ENCODE results near the gene UBC. TPM values are rescaled to one million over a fixed set of nuclear protein-coding genes. Genes with fewer than 3 reads are reported as not detected.

UBC gene
- total RNA-seq, 1 donor, result 1,904 TPM

DNA sequence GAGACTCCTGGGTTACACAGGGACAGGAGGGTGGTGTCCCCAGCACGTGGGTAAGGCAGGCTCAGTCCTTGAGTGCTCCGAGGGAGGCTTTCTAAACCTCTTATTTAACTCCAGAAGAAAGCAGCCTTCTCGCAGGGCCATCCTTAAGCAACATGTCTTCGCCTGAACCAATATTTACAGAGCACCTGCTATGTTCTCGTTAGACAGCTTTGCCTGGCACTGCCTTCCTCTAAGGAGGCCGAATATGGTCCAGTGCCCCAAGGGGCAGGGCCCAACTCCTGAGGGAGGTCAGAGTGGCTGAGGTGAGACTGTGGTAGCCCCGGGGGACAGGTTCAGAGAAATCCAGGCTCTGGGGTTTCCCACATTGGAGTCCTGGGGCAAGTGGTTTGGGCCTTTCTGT, 48.7 kb downstream of the UBC start:
- Histone ChIP-seq H4K20me1 (ENCODE audit: insufficient read depth, low read length) (no peaks in the 10 kb centered on the region), H3K27ac (ENCODE audit: low read depth, low read length) (no peak overlapping the region), H2AFZ (ENCODE audit: low read length) (no peak overlapping the region), H3K9me3 (ENCODE audit: low read depth, low read length) (no peaks in the 10 kb centered on the region), H3K4me3 (ENCODE audit: insufficient read depth, low read length) (no peak overlapping the region), H3K27me3 (ENCODE audit: insufficient read depth, low read length) (no peaks in the 10 kb centered on the region), H3K36me3 (ENCODE audit: insufficient read depth, low read length) (no peaks in the 10 kb centered on the region), H3K4me1 (ENCODE audit: insufficient read depth, low read length) (peaks cover 20% of the 10 kb centered on the region), H3K79me2 (ENCODE audit: insufficient read depth, low read length) (no peaks in the 10 kb centered on the region), H3K4me2 (ENCODE audit: insufficient read depth, low read length) (no peak overlapping the region)
- DNase-seq (ENCODE audit: insufficient read length, low spot score, missing footprints), result no peak
- TF ChIP-seq, protein P1, sequence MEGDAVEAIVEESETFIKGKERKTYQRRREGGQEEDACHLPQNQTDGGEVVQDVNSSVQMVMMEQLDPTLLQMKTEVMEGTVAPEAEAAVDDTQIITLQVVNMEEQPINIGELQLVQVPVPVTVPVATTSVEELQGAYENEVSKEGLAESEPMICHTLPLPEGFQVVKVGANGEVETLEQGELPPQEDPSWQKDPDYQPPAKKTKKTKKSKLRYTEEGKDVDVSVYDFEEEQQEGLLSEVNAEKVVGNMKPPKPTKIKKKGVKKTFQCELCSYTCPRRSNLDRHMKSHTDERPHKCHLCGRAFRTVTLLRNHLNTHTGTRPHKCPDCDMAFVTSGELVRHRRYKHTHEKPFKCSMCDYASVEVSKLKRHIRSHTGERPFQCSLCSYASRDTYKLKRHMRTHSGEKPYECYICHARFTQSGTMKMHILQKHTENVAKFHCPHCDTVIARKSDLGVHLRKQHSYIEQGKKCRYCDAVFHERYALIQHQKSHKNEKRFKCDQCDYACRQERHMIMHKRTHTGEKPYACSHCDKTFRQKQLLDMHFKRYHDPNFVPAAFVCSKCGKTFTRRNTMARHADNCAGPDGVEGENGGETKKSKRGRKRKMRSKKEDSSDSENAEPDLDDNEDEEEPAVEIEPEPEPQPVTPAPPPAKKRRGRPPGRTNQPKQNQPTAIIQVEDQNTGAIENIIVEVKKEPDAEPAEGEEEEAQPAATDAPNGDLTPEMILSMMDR (IDR thresholded peaks at IDR 0.05; ENCODE audit: extremely low read depth, low read depth, low read length), result no peak

DNA sequence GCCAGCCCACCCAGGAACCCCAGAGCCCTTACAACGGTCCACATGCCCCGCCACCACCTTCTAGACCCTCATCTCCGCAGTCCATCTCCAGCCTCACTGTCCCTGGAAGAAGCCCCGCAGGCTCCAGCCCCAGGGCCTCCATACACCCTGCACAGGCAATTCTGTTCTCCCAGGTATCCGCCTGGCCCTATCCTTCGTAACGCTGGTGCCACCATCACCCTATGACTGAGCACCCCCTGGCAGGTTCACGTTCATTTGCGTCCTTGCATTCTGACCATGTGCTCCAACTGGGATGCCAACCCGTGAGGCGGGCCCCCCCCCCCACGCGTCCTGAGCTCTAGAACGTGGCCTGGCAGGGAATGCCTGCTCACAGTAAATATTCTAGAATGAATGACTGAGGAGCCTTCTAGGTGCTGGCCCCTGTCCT, 50.1 kb downstream of the UBC start:
- H2AFZ ChIP-seq (ENCODE audit: low read length), result peak overlapping the region; percentile 93
- peak; percentile 3 for DNase-seq (ENCODE audit: insufficient read length, low spot score, missing footprints)
- H3K27me3 ChIP-seq (ENCODE audit: insufficient read depth, low read length), result no peaks in the 10 kb centered on the region
- H3K79me2 ChIP-seq (ENCODE audit: insufficient read depth, low read length), result no peaks in the 10 kb centered on the region
- H3K9me3 ChIP-seq (ENCODE audit: low read depth, low read length), result no peaks in the 10 kb centered on the region
- H3K4me1 ChIP-seq (ENCODE audit: insufficient read depth, low read length), result peaks cover 20% of the 10 kb centered on the region
- H3K4me3 ChIP-seq (ENCODE audit: insufficient read depth, low read length), result peak overlapping the region; percentile 82
- TF ChIP-seq, protein P1 (IDR thresholded peaks at IDR 0.05; ENCODE audit: extremely low read depth, low read depth, low read length), result no peak
- no peaks in the 10 kb centered on the region for H4K20me1 ChIP-seq (ENCODE audit: insufficient read depth, low read length)
- H3K4me2 ChIP-seq (ENCODE audit: insufficient read depth, low read length), result peak overlapping the region; percentile 90
- no peaks in the 10 kb centered on the region for H3K36me3 ChIP-seq (ENCODE audit: insufficient read depth, low read length)
- peak overlapping the region; percentile 48 for H3K27ac ChIP-seq (ENCODE audit: low read depth, low read length)

DNA sequence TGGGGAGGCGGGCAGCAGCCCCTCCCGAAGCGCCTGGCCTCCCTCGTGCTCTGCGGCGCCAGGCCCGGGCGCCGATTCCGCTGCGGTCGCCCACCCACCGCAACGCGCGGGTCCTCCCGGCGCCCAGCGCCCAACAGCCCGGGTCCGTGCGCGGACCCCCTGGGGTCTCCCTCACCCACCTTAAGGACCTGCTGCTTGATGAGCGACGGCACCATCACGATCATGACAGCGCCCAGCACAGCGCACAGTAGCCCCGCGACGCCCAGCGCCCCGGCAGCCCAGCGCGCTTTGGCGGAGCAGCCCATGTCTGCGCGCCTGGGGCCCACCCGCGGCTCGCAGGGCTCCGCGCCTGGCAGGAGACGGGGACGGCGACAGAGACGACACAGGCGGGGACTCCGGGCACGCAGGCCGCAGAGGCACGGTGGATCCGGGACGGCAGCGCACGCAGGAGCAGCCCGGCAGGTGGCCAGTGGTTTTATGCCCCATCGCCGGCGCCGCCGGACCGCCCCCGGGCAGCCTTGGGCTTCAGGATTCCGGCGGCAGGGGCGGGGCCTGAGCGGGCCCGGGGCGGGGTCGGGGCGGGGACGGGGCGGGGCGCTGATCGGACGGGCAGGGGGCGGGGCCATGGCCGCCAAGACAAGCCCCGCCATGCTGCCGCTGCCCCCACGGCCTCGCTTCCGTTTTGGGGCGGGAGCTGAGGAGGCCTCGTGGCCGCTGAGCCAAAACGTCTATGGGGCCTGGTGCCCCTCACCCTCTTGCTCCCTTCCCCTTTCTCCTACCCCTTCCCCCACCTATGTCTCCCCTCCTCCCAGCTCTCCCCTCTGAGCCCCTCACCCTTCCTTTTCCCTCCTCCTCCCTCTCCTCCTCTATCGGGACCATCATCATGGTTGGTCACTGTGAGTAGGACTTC, 50.8 kb downstream of the UBC start, which contains the start of gene SCARB1:
TSS of gene SCARB1 (minus strand) at position 449 of the 910 bp plus-strand sequence. CDS start at position 305, 144 bp downstream.
- peak; percentile 99 for DNase-seq (ENCODE audit: insufficient read length, low spot score, missing footprints)
- Histone ChIP-seq H3K9me3 (ENCODE audit: low read depth, low read length) (no peaks in the 10 kb centered on the region), H3K4me1 (ENCODE audit: insufficient read depth, low read length) (peaks cover 20% of the 10 kb centered on the region), H3K4me3 (ENCODE audit: insufficient read depth, low read length) (peak within 1 kb of the TSS; percentile 82), H3K36me3 (ENCODE audit: insufficient read depth, low read length) (no peaks in the 10 kb centered on the region), H3K27ac (ENCODE audit: low read depth, low read length) (peak within 1 kb of the TSS; percentile 48), H4K20me1 (ENCODE audit: insufficient read depth, low read length) (no peaks in the 10 kb centered on the region), H3K79me2 (ENCODE audit: insufficient read depth, low read length) (no peaks in the 10 kb centered on the region), H3K27me3 (ENCODE audit: insufficient read depth, low read length) (no peaks in the 10 kb centered on the region), H3K4me2 (ENCODE audit: insufficient read depth, low read length) (peak within 1 kb of the TSS; percentile 90), H2AFZ (ENCODE audit: low read length) (peak within 1 kb of the TSS; percentile 93)
- TF ChIP-seq, protein P1 (IDR thresholded peaks at IDR 0.05; ENCODE audit: extremely low read depth, low read depth, low read length), result no peak

DNA sequence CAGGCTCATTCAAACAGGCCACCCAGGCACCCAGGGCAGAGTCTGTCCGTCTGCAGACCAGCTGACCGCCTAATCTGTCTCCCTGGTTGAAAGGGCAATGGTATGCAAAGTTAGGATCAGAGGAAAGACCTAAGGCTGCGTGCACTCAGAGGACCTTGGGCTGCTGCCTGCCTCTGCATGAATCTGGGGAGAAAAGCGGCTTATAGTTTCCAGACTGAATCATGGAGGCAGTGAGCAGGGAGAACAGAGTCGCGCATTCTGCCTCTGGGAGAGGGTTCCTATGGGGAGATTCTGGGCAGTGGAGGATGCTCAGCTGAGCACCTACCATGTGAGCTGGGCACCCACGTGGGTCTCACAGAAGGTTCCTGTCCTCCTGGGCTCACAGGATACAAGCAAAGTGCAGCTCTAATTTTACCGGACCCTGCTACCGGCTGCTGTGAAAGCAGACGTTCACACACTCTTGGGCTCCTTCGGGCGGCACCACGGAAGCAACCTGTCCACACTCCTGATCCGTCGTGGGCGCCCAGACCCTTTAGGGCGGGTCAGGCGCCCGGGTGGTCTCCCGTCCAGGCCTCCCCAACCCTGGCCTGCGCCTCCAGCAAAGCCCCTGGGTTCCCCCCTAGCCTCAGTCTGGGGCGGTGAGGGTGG, 51.6 kb downstream of the UBC start:
- Histone ChIP-seq H3K79me2 (ENCODE audit: insufficient read depth, low read length) (no peaks in the 10 kb centered on the region), H3K4me3 (ENCODE audit: insufficient read depth, low read length) (peak overlapping the region; percentile 82), H2AFZ (ENCODE audit: low read length) (peak overlapping the region; percentile 84), H3K9me3 (ENCODE audit: low read depth, low read length) (no peaks in the 10 kb centered on the region), H3K36me3 (ENCODE audit: insufficient read depth, low read length) (no peaks in the 10 kb centered on the region), H3K27ac (ENCODE audit: low read depth, low read length) (no peak overlapping the region), H4K20me1 (ENCODE audit: insufficient read depth, low read length) (no peaks in the 10 kb centered on the region), H3K27me3 (ENCODE audit: insufficient read depth, low read length) (no peaks in the 10 kb centered on the region), H3K4me2 (ENCODE audit: insufficient read depth, low read length) (peak overlapping the region; percentile 90), H3K4me1 (ENCODE audit: insufficient read depth, low read length) (peaks cover 20% of the 10 kb centered on the region)
- TF ChIP-seq, protein P1 (IDR thresholded peaks at IDR 0.05; ENCODE audit: extremely low read depth, low read depth, low read length), result no peak
- DNase-seq (ENCODE audit: insufficient read length, low spot score, missing footprints), result no peak
